K562 (cell line): ENCODE measurements around the gene ACTN3. TPM values are rescaled to one million over a fixed set of nuclear protein-coding genes. Genes with fewer than 3 reads are reported as not detected.

Experiments used
- ATF1 ChIP-seq, 2 experiments: fragments of 450-650 bp in 1 of 2; IDR thresholded peaks; 2 replicates each; pipeline ENCODE4 v1.6.1; 2016; ENCODE audit warnings: missing compliant biosample characterization in 1 of 2, missing genetic modification characterization in 1 of 2
- ATF2 ChIP-seq: sonication (generic); formaldehyde crosslinking; IDR thresholded peaks from 2 replicates; pipeline ENCODE4 v1.8.1; 2022; ENCODE audit warnings: missing genetic modification reagents
- BRF1 ChIP-seq: IDR thresholded peaks from 3 replicates; pipeline ENCODE4 v1.6.1; 2011; ENCODE audit warnings: borderline replicate concordance, mild to moderate bottlenecking; ENCODE audit not compliant: insufficient read length; ENCODE audit errors: extremely low read depth
- CBFB ChIP-seq: sonication (generic); formaldehyde crosslinking; IDR thresholded peaks from 2 replicates; pipeline ENCODE4 v1.4.0; 2020; ENCODE audit warnings: mild to moderate bottlenecking, missing genetic modification reagents
- E2F8 ChIP-seq: fragments of 450-650 bp; IDR thresholded peaks from 2 replicates; pipeline ENCODE4 v1.7.1; 2018; ENCODE audit warnings: mild to moderate bottlenecking, low read depth; ENCODE audit not compliant: partially characterized antibody
- ERF ChIP-seq: fragments of 450-650 bp; formaldehyde crosslinking; IDR thresholded peaks from 2 replicates; pipeline ENCODE4 v1.4.0; 2020; ENCODE audit warnings: mild to moderate bottlenecking, mixed read lengths
- HMG20B ChIP-seq: fragments of 250-450 bp; sonication (Bioruptor Pico); IDR thresholded peaks from 2 replicates; pipeline ENCODE4 v1.5.0; 2021; ENCODE audit warnings: mild to moderate bottlenecking
- KHSRP ChIP-seq: fragments of 450-650 bp; IDR thresholded peaks from 2 replicates; pipeline ENCODE4 v1.6.1; 2017
- MAFG ChIP-seq: fragments of 450-650 bp; conservative IDR thresholded peaks from 2 replicates; pipeline ENCODE4 v1.6.1; 2016; ENCODE audit warnings: missing genetic modification characterization, missing compliant biosample characterization
- NELFE ChIP-seq: IDR thresholded peaks from 2 replicates; pipeline ENCODE4 v1.6.1; 2011; ENCODE audit warnings: mild to moderate bottlenecking; ENCODE audit not compliant: insufficient read depth, insufficient read length
- NR3C1 ChIP-seq: sonication (generic); formaldehyde crosslinking; IDR thresholded peaks from 2 replicates; pipeline ENCODE4 v1.8.1; 2022; ENCODE audit warnings: missing genetic modification reagents
- PHB2 ChIP-seq: fragments of 450-650 bp; IDR thresholded peaks from 2 replicates; pipeline ENCODE4 v1.6.1; 2017; ENCODE audit warnings: low read depth
- PHF21A ChIP-seq: fragments of 450-650 bp; IDR thresholded peaks from 2 replicates; pipeline ENCODE4 v1.6.1; 2017; ENCODE audit warnings: low read depth, borderline replicate concordance
- PHF8 ChIP-seq: fragments of 200-600 bp; sonication (generic); IDR thresholded peaks from 2 replicates; pipeline ENCODE4 v1.6.1; 2012; ENCODE audit warnings: mixed run types, mild to moderate bottlenecking, inconsistent platforms, low read length, moderate library complexity, borderline replicate concordance
- RFX7 ChIP-seq: fragments of 250-450 bp; sonication (Bioruptor Pico); IDR thresholded peaks from 2 replicates; pipeline ENCODE4 v1.5.1; 2021; ENCODE audit warnings: mild to moderate bottlenecking
- SNAPC5 ChIP-seq: fragments of 250-450 bp; sonication (Bioruptor Pico); IDR thresholded peaks from 2 replicates; pipeline ENCODE4 v1.8.0; 2021; ENCODE audit warnings: moderate library complexity, mild to moderate bottlenecking, inconsistent platforms
- SPI1 ChIP-seq: IDR thresholded peaks from 2 replicates; pipeline ENCODE4 v1.6.1; 2011; ENCODE audit warnings: low read depth, low read length, control low read depth, borderline replicate concordance
- TEAD4 ChIP-seq, 2 experiments: sonication (generic) in 1 of 2; formaldehyde crosslinking in 1 of 2; IDR thresholded peaks; 2 replicates each; pipeline versions ENCODE4 v1.6.1 to v1.8.0; 2012 to 2022; ENCODE audit warnings: borderline replicate concordance in 1 of 2, inconsistent platforms in 1 of 2, low read length in 1 of 2, mild to moderate bottlenecking in 1 of 2, missing genetic modification reagents in 1 of 2
- TOE1 ChIP-seq, 2 experiments: fragments of 450-650 bp in 1 of 2; sonication (generic) in 1 of 2; formaldehyde crosslinking in 1 of 2; IDR thresholded peaks; 2 replicates each; pipeline versions ENCODE4 v1.7.1 to v1.8.0; 2016 to 2022; ENCODE audit warnings: borderline replicate concordance in 2 of 2, mild to moderate bottlenecking in 2 of 2, antibody characterized with exemption in 1 of 2, inconsistent platforms in 1 of 2, low read depth in 1 of 2, missing genetic modification reagents in 1 of 2, moderate library complexity in 1 of 2
- U2AF2 ChIP-seq: fragments of 200-400 bp; formaldehyde crosslinking; optimal IDR thresholded peaks from 2 replicates; pipeline ENCODE3; 2017; ENCODE audit warnings: low read depth, mild to moderate bottlenecking, low read length
- ZC3H4 ChIP-seq: sonication (generic); formaldehyde crosslinking; IDR thresholded peaks from 2 replicates; pipeline ENCODE4 v1.9.0; 2021; ENCODE audit warnings: missing genetic modification reagents, borderline replicate concordance
- ZNF121 ChIP-seq: sonication (generic); formaldehyde crosslinking; conservative IDR thresholded peaks from 2 replicates; pipeline ENCODE4 v1.8.0; 2022; ENCODE audit warnings: missing genetic modification reagents
- ZNF282 ChIP-seq: sonication (generic); formaldehyde crosslinking; IDR thresholded peaks from 2 replicates; pipeline ENCODE4 v1.8.1; 2023; ENCODE audit warnings: missing genetic modification reagents
- ZNF707 ChIP-seq: fragments of 250-450 bp; sonication (Bioruptor Pico); conservative IDR thresholded peaks from 2 replicates; pipeline ENCODE4 v1.8.0; 2022; ENCODE audit warnings: inconsistent platforms, mild to moderate bottlenecking, moderate library complexity
- ZNF764 ChIP-seq: fragments of 250-450 bp; sonication (Bioruptor Pico); IDR thresholded peaks from 2 replicates; pipeline ENCODE4 v1.4.0; 2020; ENCODE audit warnings: low read depth, mild to moderate bottlenecking, moderate library complexity
- polyA plus RNA-seq, 8 experiments: library from polyadenylated mRNA; depleted of rRNA in 4 of 8; stranded (reverse) in 5 of 8; unstranded in 3 of 8; fragments of >200 nt; fragmentation: Nextera tagmentation in 2 of 8; fragmentation: Illumina TruSeq in 1 of 8; extraction: Ambion mirVana in 2 of 8; extraction: Trizol in 1 of 8; gene quantifications; 2 replicates each; pipeline versions ENCODE4 v1.2.1 to v1.2.3, GENCODE V29; 2011 to 2014; ENCODE audit warnings: inconsistent platforms in 1 of 8, missing spikeins in 1 of 8
- total RNA-seq, 7 experiments: library from RNA; depleted of rRNA in 6 of 7; stranded (reverse); fragments of >200 nt in 6 of 7; fragmentation: Illumina TruSeq in 2 of 7; extraction: Trizol in 2 of 7; gene quantifications; 2 replicates each; pipeline versions ENCODE4 v1.2.1 to v1.2.3, GENCODE V29; 2011 to 2021; ENCODE audit warnings: low replicate concordance in 1 of 7

The ACTN3 gene
- total and polyA plus RNA-seq, 9 of the 15 experiments (the other 6 are each of a cell fraction or from before 2014, with no cell fraction given), result not detected

GRCh38 chr11:66559142-66559865 lies 12.6 kb downstream of the ACTN3 start (continued):
- no peak for TF ChIP-seq ATF2 (CRISPR knock-in tag)
- TF ChIP-seq MAFG (tag), result no peak
- TF ChIP-seq PHF8, result peak; percentile 11; the same call in 1 of the 2 replicates
- peak; percentile 82; the same call in 1 of the 2 replicates for TF ChIP-seq CBFB (CRISPR knock-in tag)
- no peak for TF ChIP-seq KHSRP
- no peak for TF ChIP-seq ZC3H4 (CRISPR knock-in tag)
- TF ChIP-seq ERF, result no peak
- TF ChIP-seq ZNF282, result no peak
- TF ChIP-seq SNAPC5, result no peak
- TF ChIP-seq PHF21A, result no peak
- no peak for TF ChIP-seq E2F8
- no peak for TF ChIP-seq ZNF707
- TF ChIP-seq ZNF121 (CRISPR knock-in tag), result no peak; the same call in 1 of the 2 replicates
- no peak for TF ChIP-seq TEAD4 (IDR thresholded peaks at IDR 0.05; ENCODE audit: low read length)
- TF ChIP-seq TEAD4 (CRISPR knock-in tag; IDR thresholded peaks at IDR 0.05; ENCODE audit: borderline replicate concordance), result peak; percentile 87; the same call in 1 of the 2 replicates
- TF ChIP-seq TOE1 (IDR thresholded peaks at IDR 0.05; ENCODE audit: borderline replicate concordance), result peak; percentile 43; the same call in 1 of the 2 replicates
- TF ChIP-seq TOE1 (CRISPR knock-in tag; IDR thresholded peaks at IDR 0.05; ENCODE audit: borderline replicate concordance, low read depth), result no peak
- no peak for TF ChIP-seq NELFE
- TF ChIP-seq BRF1, result no peak
- no peak for TF ChIP-seq SPI1
- TF ChIP-seq ATF1 (CRISPR knock-in tag; IDR thresholded peaks at IDR 0.05), result no peak
- no peak for TF ChIP-seq ATF1 (tag; IDR thresholded peaks at IDR 0.05)
- no peak for TF ChIP-seq RFX7
- TF ChIP-seq U2AF2, result no peak
- 0 out of 2 replicates have a peak, but pooled peaks have one; percentile 74 for TF ChIP-seq NR3C1 (CRISPR knock-in tag)
- TF ChIP-seq HMG20B (CRISPR knock-in tag), result no peak
- TF ChIP-seq ZNF764 (CRISPR knock-in tag), result no peak
- no peak for TF ChIP-seq PHB2
